ENCODE measurements around the gene BRME1. TPM values are rescaled to one million over a fixed set of nuclear protein-coding genes. Genes with fewer than 3 reads are reported as not detected.
A peak's percentile ranks its signal among the peaks of the same experiment; 100 is the strongest.

Gene BRME1
- total RNA-seq, 1 experiment from 2014 or later = 1.7 TPM

DNA sequence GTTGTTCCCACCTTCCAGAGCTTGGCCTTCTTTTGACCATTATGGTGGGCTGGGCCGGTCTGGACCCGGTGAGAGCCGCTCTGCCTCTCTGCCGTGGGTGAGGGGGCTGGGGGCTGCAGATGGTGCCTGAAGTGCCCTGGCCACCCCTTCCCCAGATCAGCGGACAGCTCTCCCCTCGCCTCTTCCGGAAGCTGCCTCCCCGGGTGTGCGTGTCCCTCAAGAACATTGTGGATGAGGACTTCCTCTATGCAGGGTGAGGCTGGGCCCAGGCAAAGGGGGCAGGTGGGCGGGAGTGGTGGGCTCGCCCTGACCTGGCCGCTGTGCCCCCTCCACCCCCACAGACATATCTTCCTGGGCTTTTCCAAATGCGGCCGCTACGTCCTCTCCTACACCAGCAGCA, 48.3 kb upstream of the BRME1 start:
- RAD21 ChIA-PET (ENCODE audit: low non-redundant PET in 1 of 2, low total read pairs in 2 of 2, uncharacterized antibody in 2 of 2, unreplicated experiment in 2 of 2) = no interaction called here
- no peak overlapping the region; a peak in 1 of 4 replicates for H3K4me3 ChIP-seq (replicated peaks in 1 of 2; ENCODE audit: low read depth in 1 of 2, low read length in 2 of 2)
- POLR2A ChIA-PET = no interaction called here
- H3K4me1 ChIP-seq (ENCODE audit: control insufficient read depth in 1 of 2, insufficient read depth in 2 of 2, low read length in 2 of 2) = peaks cover 7 to 18% of the 10 kb centered on the region in 2 experiments
- no peak overlapping the region for H3K9ac ChIP-seq (ENCODE audit: low read length)
- ATAC-seq (no peak), DNase-seq (ENCODE audit: low read depth, low spot score) (no peak)
- BruUV-seq (replicated peaks) = no TSS peak
- H3K4me2 ChIP-seq (ENCODE audit: low read length) = peak overlapping the region; percentile 97; the same call in 1 of the 2 replicates
- no peaks in the 10 kb centered on the region for H4K20me1 ChIP-seq (ENCODE audit: insufficient read depth)
- peaks cover 21% of the 10 kb centered on the region for H3K79me2 ChIP-seq (ENCODE audit: insufficient read depth, low read length)
- TF ChIP-seq SIN3A (IDR thresholded peaks at IDR 0.05; ENCODE audit: low read depth) (no peak), ZFX (IDR thresholded peaks at IDR 0.05) (no peak), ELF1 (IDR thresholded peaks at IDR 0.05; ENCODE audit: borderline replicate concordance, low read depth) (no peak), POLR2A (IDR thresholded peaks at IDR 0.05; ENCODE audit: borderline replicate concordance, extremely low read depth, insufficient read depth, insufficient read length) (no peak), TCF7L2 (IDR thresholded peaks at IDR 0.05; ENCODE audit: borderline replicate concordance, extremely low read depth, insufficient read depth, insufficient read length) (no peak), CBX3 (IDR thresholded peaks at IDR 0.05; ENCODE audit: low read depth) (no peak), JUND (IDR thresholded peaks at IDR 0.05) (no peak)
- TF ChIP-seq, protein P1, sequence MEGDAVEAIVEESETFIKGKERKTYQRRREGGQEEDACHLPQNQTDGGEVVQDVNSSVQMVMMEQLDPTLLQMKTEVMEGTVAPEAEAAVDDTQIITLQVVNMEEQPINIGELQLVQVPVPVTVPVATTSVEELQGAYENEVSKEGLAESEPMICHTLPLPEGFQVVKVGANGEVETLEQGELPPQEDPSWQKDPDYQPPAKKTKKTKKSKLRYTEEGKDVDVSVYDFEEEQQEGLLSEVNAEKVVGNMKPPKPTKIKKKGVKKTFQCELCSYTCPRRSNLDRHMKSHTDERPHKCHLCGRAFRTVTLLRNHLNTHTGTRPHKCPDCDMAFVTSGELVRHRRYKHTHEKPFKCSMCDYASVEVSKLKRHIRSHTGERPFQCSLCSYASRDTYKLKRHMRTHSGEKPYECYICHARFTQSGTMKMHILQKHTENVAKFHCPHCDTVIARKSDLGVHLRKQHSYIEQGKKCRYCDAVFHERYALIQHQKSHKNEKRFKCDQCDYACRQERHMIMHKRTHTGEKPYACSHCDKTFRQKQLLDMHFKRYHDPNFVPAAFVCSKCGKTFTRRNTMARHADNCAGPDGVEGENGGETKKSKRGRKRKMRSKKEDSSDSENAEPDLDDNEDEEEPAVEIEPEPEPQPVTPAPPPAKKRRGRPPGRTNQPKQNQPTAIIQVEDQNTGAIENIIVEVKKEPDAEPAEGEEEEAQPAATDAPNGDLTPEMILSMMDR (IDR thresholded peaks at IDR 0.05 in 2 of 3, conservative IDR thresholded peaks at IDR 0.05 in 1 of 3; ENCODE audit: borderline replicate concordance in 1 of 3, insufficient read depth in 1 of 3, low read depth in 2 of 3, low read length in 2 of 3) = no peak
- TF ChIP-seq, protein P2, sequence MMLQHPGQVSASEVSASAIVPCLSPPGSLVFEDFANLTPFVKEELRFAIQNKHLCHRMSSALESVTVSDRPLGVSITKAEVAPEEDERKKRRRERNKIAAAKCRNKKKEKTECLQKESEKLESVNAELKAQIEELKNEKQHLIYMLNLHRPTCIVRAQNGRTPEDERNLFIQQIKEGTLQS (IDR thresholded peaks at IDR 0.05) = no peak
- intact Hi-C loops (cut with micrococcal nuclease) = no loop called here
- CTCF ChIA-PET = no interaction called here
- no peak overlapping the region for H2AFZ ChIP-seq (ENCODE audit: low read depth, low read length, poor library complexity, severe bottlenecking)
- H3K27ac ChIP-seq (ENCODE audit: low read depth, low read length) = peak overlapping the region; percentile 12; the same call in 1 of the 2 replicates
- no peaks in the 10 kb centered on the region for H3K9me3 ChIP-seq (ENCODE audit: control insufficient read depth in 1 of 2, insufficient read depth in 1 of 2, low read depth in 1 of 2, low read length in 2 of 2)
- no peaks in the 10 kb centered on the region for H3K27me3 ChIP-seq (ENCODE audit: insufficient read depth, low read length)
- H3K36me3 ChIP-seq (ENCODE audit: control insufficient read depth in 1 of 2, insufficient read depth in 2 of 2, low read length in 2 of 2) = peaks cover 11 to 21% of the 10 kb centered on the region in 2 experiments; a peak in 3 of 4 replicates
- no peaks in the 10 kb centered on the region for H3K9me2 ChIP-seq (ENCODE audit: insufficient read depth)
